SK-N-SH treated with all-trans-retinoic acid at 6 μM for 48 hours (cell line): ENCODE results near the gene FYN.
"Not testable (repeated sequence)": the region's sequence is repeated elsewhere in the genome, so short reads cannot be mapped to it uniquely, and the experiment has no call there.

ENCODE experiments used
- ATAC-seq: fragments of 200-7000 bp; cut with Tn5 transposase; 3 replicates; pipeline ENCODE4 v1.9.1; 2020; ENCODE audit warnings: mild to moderate bottlenecking, moderate library complexity
- BACH2 ChIP-seq: fragments of 250-450 bp; sonication (Bioruptor Pico); IDR thresholded peaks from 2 replicates; pipeline ENCODE4 v1.9.0; 2021; ENCODE audit warnings: mild to moderate bottlenecking, borderline replicate concordance
- CSDC2 ChIP-seq: fragments of 250-450 bp; sonication (Bioruptor Pico); IDR thresholded peaks from 2 replicates; pipeline ENCODE4 v1.5.0; 2020; ENCODE audit warnings: mild to moderate bottlenecking, moderate library complexity
- CSRNP3 ChIP-seq: fragments of 250-450 bp; sonication (Bioruptor Pico); IDR thresholded peaks from 2 replicates; pipeline ENCODE4 v1.5.1; 2021; ENCODE audit warnings: mild to moderate bottlenecking, moderate library complexity
- ESRRG ChIP-seq: fragments of 250-450 bp; sonication (Bioruptor Pico); IDR thresholded peaks from 2 replicates; pipeline ENCODE4 v1.6.1; 2021; ENCODE audit warnings: mild to moderate bottlenecking
- GLIS3 ChIP-seq: fragments of 250-450 bp; sonication (Bioruptor Pico); IDR thresholded peaks from 2 replicates; pipeline ENCODE4 v1.5.0; 2020; ENCODE audit warnings: mild to moderate bottlenecking, moderate library complexity
- POU6F1 ChIP-seq: fragments of 250-450 bp; sonication (Bioruptor Pico); IDR thresholded peaks from 2 replicates; pipeline ENCODE4 v1.8.0; 2021; ENCODE audit warnings: low read depth, mild to moderate bottlenecking, moderate library complexity, borderline replicate concordance
- PPARA ChIP-seq: fragments of 250-450 bp; sonication (Bioruptor Pico); IDR thresholded peaks from 2 replicates; pipeline ENCODE4 v1.5.0; 2020; ENCODE audit warnings: mild to moderate bottlenecking, borderline replicate concordance
- RARB ChIP-seq: fragments of 250-450 bp; sonication (Bioruptor Pico); IDR thresholded peaks from 2 replicates; pipeline ENCODE4 v1.8.0; 2021; ENCODE audit warnings: mild to moderate bottlenecking, moderate library complexity
- TOX ChIP-seq: fragments of 250-450 bp; sonication (Bioruptor Pico); IDR thresholded peaks from 2 replicates; pipeline ENCODE4 v1.8.0; 2021; ENCODE audit warnings: mild to moderate bottlenecking, moderate library complexity, borderline replicate concordance
- ZC3H10 ChIP-seq: fragments of 250-450 bp; sonication (Bioruptor Pico); IDR thresholded peaks from 2 replicates; pipeline ENCODE4 v1.5.1; 2021; ENCODE audit warnings: mild to moderate bottlenecking, moderate library complexity
- ZFP3 ChIP-seq: fragments of 250-450 bp; sonication (Bioruptor Pico); IDR thresholded peaks from 2 replicates; pipeline ENCODE4 v1.5.0; 2020; ENCODE audit warnings: mild to moderate bottlenecking, moderate library complexity
- ZNF565 ChIP-seq: fragments of 450-650 bp; formaldehyde crosslinking; conservative IDR thresholded peaks from 2 replicates; pipeline ENCODE4 v1.5.0; 2020; ENCODE audit warnings: low read depth, mild to moderate bottlenecking, moderate library complexity
- ZNF70 ChIP-seq: fragments of 450-650 bp; formaldehyde crosslinking; IDR thresholded peaks from 2 replicates; pipeline ENCODE4 v1.5.0; 2020; ENCODE audit warnings: mild to moderate bottlenecking, moderate library complexity
- ZNF8 ChIP-seq: fragments of 450-650 bp; formaldehyde crosslinking; IDR thresholded peaks from 2 replicates; pipeline ENCODE4 v1.5.0; 2020; ENCODE audit warnings: mild to moderate bottlenecking, moderate library complexity
- TF ChIP-seq, protein P1 (sequence below): fragments of 250-450 bp; sonication (Bioruptor Pico); IDR thresholded peaks from 2 replicates; pipeline ENCODE4 v1.5.1; 2020; ENCODE audit warnings: low read depth, mild to moderate bottlenecking, moderate library complexity
- TF ChIP-seq, protein P2 (sequence below): fragments of 250-450 bp; sonication (Bioruptor Pico); IDR thresholded peaks from 2 replicates; pipeline ENCODE4 v1.5.0; 2020; ENCODE audit warnings: mild to moderate bottlenecking, moderate library complexity

Gene FYN

DNA sequence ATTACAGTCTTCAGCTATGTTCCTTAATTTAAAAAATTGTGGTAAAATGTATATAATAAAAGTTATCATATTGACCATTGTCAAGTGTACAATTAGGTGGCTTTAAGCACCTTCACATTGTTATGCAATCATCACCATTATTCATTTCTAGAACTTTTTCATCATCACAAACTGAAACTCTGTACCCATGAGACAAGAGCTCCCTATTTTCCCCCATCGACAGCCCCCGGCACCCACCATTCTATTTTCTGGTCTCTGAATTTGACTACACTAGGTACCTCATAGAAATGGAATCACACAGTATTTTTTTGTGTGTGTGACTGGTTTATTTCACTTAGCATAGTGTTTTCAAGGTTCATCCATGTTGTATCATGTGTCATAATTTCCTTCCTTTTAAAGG is 39.7 kb upstream of the FYN start:
- no peak for TF ChIP-seq POU6F1 (CRISPR knock-in tag)
- TF ChIP-seq BACH2 (CRISPR knock-in tag) = no peak
- no peak for TF ChIP-seq CSRNP3
- TF ChIP-seq, protein P1, sequence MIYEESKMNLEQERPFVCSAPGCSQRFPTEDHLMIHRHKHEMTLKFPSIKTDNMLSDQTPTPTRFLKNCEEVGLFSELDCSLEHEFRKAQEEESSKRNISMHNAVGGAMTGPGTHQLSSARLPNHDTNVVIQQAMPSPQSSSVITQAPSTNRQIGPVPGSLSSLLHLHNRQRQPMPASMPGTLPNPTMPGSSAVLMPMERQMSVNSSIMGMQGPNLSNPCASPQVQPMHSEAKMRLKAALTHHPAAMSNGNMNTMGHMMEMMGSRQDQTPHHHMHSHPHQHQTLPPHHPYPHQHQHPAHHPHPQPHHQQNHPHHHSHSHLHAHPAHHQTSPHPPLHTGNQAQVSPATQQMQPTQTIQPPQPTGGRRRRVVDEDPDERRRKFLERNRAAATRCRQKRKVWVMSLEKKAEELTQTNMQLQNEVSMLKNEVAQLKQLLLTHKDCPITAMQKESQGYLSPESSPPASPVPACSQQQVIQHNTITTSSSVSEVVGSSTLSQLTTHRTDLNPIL = no peak
- no peak for TF ChIP-seq ESRRG (CRISPR knock-in tag)
- TF ChIP-seq ZNF565 (CRISPR knock-in tag) = no peak
- TF ChIP-seq, protein P2, sequence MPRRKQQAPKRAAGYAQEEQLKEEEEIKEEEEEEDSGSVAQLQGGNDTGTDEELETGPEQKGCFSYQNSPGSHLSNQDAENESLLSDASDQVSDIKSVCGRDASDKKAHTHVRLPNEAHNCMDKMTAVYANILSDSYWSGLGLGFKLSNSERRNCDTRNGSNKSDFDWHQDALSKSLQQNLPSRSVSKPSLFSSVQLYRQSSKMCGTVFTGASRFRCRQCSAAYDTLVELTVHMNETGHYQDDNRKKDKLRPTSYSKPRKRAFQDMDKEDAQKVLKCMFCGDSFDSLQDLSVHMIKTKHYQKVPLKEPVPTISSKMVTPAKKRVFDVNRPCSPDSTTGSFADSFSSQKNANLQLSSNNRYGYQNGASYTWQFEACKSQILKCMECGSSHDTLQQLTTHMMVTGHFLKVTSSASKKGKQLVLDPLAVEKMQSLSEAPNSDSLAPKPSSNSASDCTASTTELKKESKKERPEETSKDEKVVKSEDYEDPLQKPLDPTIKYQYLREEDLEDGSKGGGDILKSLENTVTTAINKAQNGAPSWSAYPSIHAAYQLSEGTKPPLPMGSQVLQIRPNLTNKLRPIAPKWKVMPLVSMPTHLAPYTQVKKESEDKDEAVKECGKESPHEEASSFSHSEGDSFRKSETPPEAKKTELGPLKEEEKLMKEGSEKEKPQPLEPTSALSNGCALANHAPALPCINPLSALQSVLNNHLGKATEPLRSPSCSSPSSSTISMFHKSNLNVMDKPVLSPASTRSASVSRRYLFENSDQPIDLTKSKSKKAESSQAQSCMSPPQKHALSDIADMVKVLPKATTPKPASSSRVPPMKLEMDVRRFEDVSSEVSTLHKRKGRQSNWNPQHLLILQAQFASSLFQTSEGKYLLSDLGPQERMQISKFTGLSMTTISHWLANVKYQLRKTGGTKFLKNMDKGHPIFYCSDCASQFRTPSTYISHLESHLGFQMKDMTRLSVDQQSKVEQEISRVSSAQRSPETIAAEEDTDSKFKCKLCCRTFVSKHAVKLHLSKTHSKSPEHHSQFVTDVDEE (CRISPR knock-in tag) = no peak
- no peak for TF ChIP-seq TOX
- no peak for TF ChIP-seq ZFP3 (CRISPR knock-in tag)
- TF ChIP-seq PPARA (CRISPR knock-in tag) = no peak
- no peak for TF ChIP-seq ZC3H10 (CRISPR knock-in tag)
- no peak for ATAC-seq

- TF ChIP-seq ZFP3 (CRISPR knock-in tag) (no peak), CSRNP3 (no peak), RARB (CRISPR knock-in tag) (no peak), GLIS3 (CRISPR knock-in tag) (no peak), CSDC2 (no peak)
- no peak for ATAC-seq
Measured at GRCh38 chr6:111911428-111911827, 38.2 kb upstream of the FYN start.

DNA sequence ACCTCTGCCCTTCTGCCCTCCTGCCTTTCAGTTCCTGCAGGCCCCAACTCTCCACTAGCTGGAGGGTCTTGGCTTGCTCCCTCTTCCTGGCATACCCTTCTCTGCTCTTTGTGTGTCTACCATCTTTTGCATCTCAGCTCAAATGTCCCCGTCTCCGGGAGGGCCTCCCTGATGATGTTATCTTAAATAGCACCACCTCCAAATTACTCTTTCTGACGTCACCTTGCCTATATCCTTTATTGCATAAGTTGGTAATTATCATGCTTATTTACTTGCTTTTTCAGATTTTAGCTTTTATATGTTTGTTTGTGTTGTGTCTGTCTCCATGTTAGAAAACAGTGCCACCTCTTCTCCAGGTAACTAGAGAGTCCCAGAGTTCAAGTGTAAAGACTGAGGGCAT is 36.0 kb upstream of the FYN start:
- no peak for ATAC-seq
- TF ChIP-seq ESRRG (CRISPR knock-in tag) (no peak), BACH2 (CRISPR knock-in tag) (no peak), CSDC2 (no peak), POU6F1 (CRISPR knock-in tag) (no peak), ZNF70 (CRISPR knock-in tag) (no peak), ZNF8 (CRISPR knock-in tag) (no peak)
- TF ChIP-seq, protein P1 = no peak

DNA sequence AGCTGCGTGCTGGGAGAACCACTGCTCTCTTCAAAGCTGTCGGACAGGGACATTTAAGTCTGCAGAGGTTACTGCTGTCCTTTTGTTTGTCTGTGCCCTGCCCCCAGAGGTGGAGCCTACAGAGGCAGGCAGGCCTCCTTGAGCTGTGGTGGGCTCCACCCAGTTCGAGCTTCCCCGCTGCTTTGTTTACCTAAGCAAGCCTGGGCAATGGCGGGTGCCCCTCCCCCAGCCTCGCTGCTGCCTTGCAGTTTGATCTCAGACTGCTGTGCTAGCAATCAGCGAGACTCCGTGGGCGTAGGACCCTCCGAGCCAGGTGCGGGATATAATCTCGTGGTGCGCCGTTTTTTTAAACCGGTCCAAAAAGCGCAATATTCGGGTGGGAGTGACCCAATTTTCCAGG is 35.1 kb upstream of the FYN start:
- not testable (repeated sequence) for ATAC-seq
